Measurements from ENCODE around the gene FNBP1. TPM values are rescaled to one million over a fixed set of nuclear protein-coding genes. Genes with fewer than 3 reads are reported as not detected.

The FNBP1 gene
- total and polyA plus RNA-seq, 8 donors: 30.4 to 51.8 (median 34.4) TPM

DNA sequence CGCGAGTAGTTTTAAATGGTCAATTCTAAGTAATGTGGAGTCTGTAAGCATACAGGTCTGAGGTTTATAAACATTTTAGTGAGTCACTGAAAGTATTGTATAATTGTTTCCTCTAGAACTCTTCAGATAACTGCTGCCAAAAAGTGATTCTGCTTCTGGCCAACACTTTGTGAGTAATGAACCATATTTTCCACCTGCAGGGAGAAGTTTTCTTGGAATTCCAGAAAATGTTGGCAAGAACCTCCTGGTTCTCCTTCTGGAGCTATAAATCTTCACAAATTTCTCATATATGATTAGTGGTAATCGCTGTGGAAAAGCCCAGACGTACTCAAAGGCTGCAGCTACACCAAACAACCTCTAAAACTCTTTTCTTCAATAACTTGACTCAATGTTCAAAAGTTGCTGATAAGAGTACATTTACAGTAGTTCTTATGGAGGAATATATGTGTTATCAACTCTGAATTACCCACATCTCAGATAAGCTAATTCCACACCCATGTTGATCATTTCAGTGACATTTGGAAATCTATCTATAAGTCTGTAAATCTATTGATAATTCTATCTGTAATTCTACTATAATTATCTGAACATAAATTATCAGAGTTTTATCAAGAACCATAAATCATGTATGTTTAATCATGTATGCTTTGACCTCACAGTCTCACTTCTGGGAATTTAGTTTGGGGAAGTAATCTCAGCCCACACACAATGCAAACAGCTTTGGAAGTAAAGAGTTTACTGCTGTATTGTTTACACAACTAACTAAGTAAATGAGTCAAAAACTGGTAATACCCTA, 74.1 kb downstream of the FNBP1 start:
- DNase-seq: no peak
- H3K9me3 ChIP-seq: no peaks in the 10 kb centered on the region
- peaks cover 20 to 42% of the 10 kb centered on the region in 2 donors for H3K4me1 ChIP-seq
- no peaks in the 10 kb centered on the region for H3K27me3 ChIP-seq
- TF ChIP-seq, protein P1, sequence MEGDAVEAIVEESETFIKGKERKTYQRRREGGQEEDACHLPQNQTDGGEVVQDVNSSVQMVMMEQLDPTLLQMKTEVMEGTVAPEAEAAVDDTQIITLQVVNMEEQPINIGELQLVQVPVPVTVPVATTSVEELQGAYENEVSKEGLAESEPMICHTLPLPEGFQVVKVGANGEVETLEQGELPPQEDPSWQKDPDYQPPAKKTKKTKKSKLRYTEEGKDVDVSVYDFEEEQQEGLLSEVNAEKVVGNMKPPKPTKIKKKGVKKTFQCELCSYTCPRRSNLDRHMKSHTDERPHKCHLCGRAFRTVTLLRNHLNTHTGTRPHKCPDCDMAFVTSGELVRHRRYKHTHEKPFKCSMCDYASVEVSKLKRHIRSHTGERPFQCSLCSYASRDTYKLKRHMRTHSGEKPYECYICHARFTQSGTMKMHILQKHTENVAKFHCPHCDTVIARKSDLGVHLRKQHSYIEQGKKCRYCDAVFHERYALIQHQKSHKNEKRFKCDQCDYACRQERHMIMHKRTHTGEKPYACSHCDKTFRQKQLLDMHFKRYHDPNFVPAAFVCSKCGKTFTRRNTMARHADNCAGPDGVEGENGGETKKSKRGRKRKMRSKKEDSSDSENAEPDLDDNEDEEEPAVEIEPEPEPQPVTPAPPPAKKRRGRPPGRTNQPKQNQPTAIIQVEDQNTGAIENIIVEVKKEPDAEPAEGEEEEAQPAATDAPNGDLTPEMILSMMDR (IDR thresholded peaks at IDR 0.05): peak in 1 of 2 donors; percentile 9
- intact Hi-C loops (cut with DNase I): no loop called here
- peak overlapping the region; percentile 43 to 71 for H3K27ac ChIP-seq
- peaks cover 0 to 26% of the 10 kb centered on the region in 2 donors for H3K36me3 ChIP-seq
- no peak overlapping the region for H3K4me3 ChIP-seq
- ATAC-seq: peak; percentile 74

DNA sequence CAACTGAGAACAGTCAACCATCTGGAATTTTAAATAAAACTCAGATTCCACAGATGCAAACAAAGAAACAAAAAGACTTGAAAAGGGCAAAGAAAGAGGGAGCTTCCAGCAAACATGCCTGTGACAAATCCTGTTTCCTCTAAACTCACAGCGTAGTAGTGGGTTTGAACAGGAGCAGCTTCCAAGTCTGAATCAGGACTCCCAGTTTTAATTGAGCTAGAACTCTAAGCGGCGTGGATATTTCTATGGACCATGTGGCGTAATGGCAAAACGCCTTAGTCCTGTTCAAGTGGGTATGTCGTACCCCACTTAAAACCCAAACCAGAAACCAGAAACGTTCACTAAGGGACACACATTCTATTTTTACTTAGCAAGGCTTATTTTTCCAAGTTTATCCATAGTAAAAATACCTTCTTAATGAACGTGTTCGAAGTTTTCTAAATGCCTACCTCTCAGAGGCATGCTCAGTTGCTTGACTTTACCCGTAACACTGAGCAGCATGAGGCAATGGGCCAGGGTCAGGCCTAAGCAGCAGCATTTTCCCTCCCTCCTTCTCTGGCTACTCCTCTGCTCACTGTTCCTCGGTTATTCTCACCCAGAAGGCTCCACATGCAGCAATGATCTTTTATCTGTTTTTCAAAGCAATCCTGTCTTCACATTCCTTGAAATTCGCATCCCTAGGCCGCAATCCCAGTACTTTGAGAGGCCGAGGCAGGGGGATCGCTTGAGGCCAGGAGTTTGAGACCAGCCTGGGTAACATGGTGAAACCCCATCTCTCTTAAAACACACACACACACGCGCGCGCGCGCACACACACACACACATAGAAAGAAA, 77.9 kb downstream of the FNBP1 start:
- Histone ChIP-seq H3K4me3 (no peak overlapping the region), H3K4me1 (peaks cover 20 to 61% of the 10 kb centered on the region in 2 donors), H3K36me3 (peaks cover 0 to 5% of the 10 kb centered on the region in 2 donors), H3K9me3 (no peaks in the 10 kb centered on the region), H3K27ac (peak overlapping the region; percentile 21 to 86), H3K27me3 (no peaks in the 10 kb centered on the region)
- intact Hi-C loops (cut with DNase I): no loop called here
- TF ChIP-seq, protein P1 (IDR thresholded peaks at IDR 0.05): no peak
- ATAC-seq: no peak
- no peak for DNase-seq

DNA sequence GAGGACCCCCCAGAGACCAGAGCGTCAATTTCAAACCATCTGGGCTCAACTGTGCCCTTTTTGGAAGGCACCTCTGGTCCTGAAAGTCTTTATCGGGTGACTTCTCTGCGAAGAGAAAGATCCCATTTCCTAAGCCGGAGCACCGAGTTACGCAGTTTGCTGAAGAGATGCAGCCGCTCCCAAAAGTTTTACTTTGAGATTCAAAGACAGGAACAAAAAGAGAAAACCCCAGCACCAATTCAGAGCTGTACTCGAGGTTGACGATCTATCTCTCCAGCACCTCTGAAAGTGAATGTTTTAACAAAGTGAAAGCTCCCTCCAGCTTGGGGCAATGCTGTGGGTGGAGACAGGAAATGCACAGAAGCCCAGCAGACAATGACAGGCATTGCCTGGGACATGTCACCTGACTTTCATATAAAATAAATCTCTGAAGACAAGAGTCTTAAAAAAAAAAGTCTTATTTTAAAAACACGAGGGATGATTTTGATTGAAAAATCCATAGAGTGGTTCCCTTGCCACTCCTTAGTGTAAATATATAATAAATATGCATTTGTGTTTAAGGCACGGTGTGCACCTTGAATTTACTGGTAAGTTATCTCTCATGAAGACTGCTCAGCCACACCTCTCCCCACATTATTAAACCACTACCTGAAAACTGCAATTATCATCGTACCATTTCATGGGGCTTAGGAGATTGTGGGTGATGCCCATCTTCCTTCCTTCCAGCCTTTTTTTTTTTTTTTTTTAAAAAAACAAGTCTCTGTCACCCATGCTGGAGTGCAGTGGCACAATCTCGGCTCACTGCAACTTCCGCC, 79.9 kb downstream of the FNBP1 start:
- intact Hi-C loops (cut with DNase I): no loop called here
- Histone ChIP-seq H3K4me1 (peaks cover 7 to 52% of the 10 kb centered on the region in 2 donors), H3K27me3 (no peaks in the 10 kb centered on the region), H3K36me3 (peaks cover 0 to 7% of the 10 kb centered on the region in 2 donors), H3K27ac (peak overlapping the region; percentile 86 to 90), H3K9me3 (no peaks in the 10 kb centered on the region), H3K4me3 (peak overlapping the region; percentile 16 to 27)
- TF ChIP-seq, protein P1 (IDR thresholded peaks at IDR 0.05): no peak
- ATAC-seq: peak; percentile 89
- peak in 3 of 4 donors; percentile 30 to 54 (median 45) for DNase-seq

DNA sequence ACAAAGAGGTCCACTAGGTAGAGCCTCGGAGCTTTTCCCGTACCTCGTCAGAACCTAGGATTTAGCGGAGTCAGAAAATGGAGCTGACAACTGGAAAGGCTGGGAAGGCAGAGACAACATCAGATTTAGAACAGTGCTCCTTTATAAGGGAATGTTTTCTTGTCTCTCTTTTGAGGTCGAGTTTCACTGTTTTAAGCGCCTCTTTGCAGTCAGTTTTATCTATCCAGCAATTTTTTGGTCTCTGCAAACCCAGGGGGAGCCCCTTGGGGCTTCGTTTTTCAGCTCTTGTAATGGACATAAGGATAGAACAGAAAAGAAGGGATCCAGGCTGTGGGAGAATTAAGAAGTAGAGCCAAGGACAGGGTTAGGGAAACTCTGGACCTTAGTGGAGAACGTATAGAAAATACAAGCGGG, 80.5 kb downstream of the FNBP1 start:
- peak overlapping the region; percentile 16 to 27 for H3K4me3 ChIP-seq
- H3K27me3 ChIP-seq: no peaks in the 10 kb centered on the region
- H3K9me3 ChIP-seq: no peaks in the 10 kb centered on the region
- peaks cover 0 to 13% of the 10 kb centered on the region in 2 donors for H3K36me3 ChIP-seq
- H3K4me1 ChIP-seq: peaks cover 7 to 50% of the 10 kb centered on the region in 2 donors
- ATAC-seq (peak; percentile 11), DNase-seq (no peak)
- peak overlapping the region; percentile 86 to 90 for H3K27ac ChIP-seq
- TF ChIP-seq, protein P1 (IDR thresholded peaks at IDR 0.05): no peak
- intact Hi-C loops (cut with DNase I): no loop called here

Data from left lung (tissue), 10 donors.